Measurements from ENCODE around the gene RASGRF2. TPM values are rescaled to one million over a fixed set of nuclear protein-coding genes. Genes with fewer than 3 reads are reported as not detected.

Gene RASGRF2
- total RNA-seq, 4 donors from 2014 or later: 2.0 to 3.6 (median 2.8) TPM

GRCh38 chr5:80951366-80951765 is 8.8 kb upstream of the RASGRF2 start:
- Histone ChIP-seq H3K9me3 (peaks cover 0 to 3% of the 10 kb centered on the region in 2 donors), H3K27me3 (peaks cover 11% of the 10 kb centered on the region), H3K36me3 (no peaks in the 10 kb centered on the region), H3K4me3 (no peak overlapping the region), H3K4me1 (no peaks in the 10 kb centered on the region), H3K27ac (no peak overlapping the region)
- in situ Hi-C loops (cut with MboI; ENCODE audit: low pct_ligation_motif_present in 1 of 4, low pct_unique_long_range_greater_than_20kb in 1 of 4, low sequenced_read_pairs in 3 of 4) (no loop called here), intact Hi-C loops (cut with DNase I; ENCODE audit: low total_unique reads) (no loop called here)
- TF ChIP-seq EP300 (IDR thresholded peaks at IDR 0.05; ENCODE audit: low read depth) (no peak), POLR2AphosphoS5 (IDR thresholded peaks at IDR 0.05) (no peak), POLR2A (IDR thresholded peaks at IDR 0.05) (no peak)
- TF ChIP-seq, protein P1, sequence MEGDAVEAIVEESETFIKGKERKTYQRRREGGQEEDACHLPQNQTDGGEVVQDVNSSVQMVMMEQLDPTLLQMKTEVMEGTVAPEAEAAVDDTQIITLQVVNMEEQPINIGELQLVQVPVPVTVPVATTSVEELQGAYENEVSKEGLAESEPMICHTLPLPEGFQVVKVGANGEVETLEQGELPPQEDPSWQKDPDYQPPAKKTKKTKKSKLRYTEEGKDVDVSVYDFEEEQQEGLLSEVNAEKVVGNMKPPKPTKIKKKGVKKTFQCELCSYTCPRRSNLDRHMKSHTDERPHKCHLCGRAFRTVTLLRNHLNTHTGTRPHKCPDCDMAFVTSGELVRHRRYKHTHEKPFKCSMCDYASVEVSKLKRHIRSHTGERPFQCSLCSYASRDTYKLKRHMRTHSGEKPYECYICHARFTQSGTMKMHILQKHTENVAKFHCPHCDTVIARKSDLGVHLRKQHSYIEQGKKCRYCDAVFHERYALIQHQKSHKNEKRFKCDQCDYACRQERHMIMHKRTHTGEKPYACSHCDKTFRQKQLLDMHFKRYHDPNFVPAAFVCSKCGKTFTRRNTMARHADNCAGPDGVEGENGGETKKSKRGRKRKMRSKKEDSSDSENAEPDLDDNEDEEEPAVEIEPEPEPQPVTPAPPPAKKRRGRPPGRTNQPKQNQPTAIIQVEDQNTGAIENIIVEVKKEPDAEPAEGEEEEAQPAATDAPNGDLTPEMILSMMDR (IDR thresholded peaks at IDR 0.05): no peak
- 46 to 92% methylated on average over 2 to 5 of the region's 5 CpGs for WGBS, 2 donors (ENCODE audit: low coverage in 1 of 2)
- DNase-seq: no peak

DNA sequence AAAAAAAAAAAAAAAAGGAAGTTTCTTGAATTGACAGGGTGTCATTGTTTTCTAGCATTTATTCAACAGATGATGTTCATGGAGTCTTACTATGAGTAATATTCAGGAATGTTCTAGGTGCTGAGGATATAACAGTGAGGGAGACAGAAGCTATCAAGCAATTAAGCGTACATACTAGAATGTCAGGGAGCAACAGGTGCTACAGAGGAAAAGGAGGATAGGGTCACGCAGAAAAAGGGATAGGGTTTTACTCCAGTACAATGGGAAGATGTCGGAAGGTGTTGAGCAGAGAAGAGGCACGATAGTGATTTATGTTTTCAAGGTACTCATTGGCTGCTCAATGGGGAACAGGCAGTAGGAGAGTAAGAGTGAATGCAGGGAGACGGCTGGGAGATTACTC is 6.6 kb upstream of the RASGRF2 start:
- Histone ChIP-seq H3K9me3 (no peaks in the 10 kb centered on the region), H3K27ac (no peak overlapping the region), H3K4me3 (no peak overlapping the region), H3K36me3 (no peaks in the 10 kb centered on the region), H3K4me1 (no peaks in the 10 kb centered on the region), H3K27me3 (peaks cover 28% of the 10 kb centered on the region)
- 85 to 92% methylated on average over 4 to 5 of the region's 5 CpGs for WGBS, 2 donors (ENCODE audit: low coverage in 1 of 2)
- intact Hi-C loops (cut with DNase I; ENCODE audit: low total_unique reads) (no loop called here), in situ Hi-C loops (cut with MboI; ENCODE audit: low pct_ligation_motif_present in 1 of 4, low pct_unique_long_range_greater_than_20kb in 1 of 4, low sequenced_read_pairs in 3 of 4) (no loop called here)
- TF ChIP-seq POLR2AphosphoS5 (IDR thresholded peaks at IDR 0.05) (no peak), EP300 (IDR thresholded peaks at IDR 0.05; ENCODE audit: low read depth) (no peak), POLR2A (IDR thresholded peaks at IDR 0.05) (no peak)
- TF ChIP-seq, protein P1 (IDR thresholded peaks at IDR 0.05): no peak
- DNase-seq: no peak

DNA sequence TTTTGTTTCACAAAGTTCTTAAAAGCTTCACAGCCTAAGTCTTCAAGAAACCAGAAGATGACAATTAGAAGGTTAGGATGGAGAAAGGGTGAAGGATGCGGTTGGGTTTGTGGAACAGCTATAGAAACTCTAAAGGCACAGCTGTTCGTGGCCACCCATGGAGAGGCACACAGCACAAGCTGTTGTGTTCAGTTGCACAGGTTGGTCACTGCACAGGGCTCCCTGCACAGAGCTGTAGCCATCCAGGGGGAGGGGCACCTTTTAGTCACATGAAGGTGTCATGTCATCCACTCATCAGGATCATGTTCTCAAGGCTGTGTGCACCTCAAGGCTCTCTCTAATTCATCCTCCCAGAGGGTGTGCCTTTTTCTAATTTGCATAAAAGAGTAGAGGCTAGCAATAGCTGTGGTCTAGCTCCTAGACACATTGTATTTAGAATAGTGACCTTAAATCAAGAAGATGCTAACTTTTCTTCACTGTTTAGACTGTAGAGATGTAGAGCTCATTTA is 5.0 kb upstream of the RASGRF2 start:
- peaks cover 39% of the 10 kb centered on the region for H3K27me3 ChIP-seq
- no peak for TF ChIP-seq POLR2A (IDR thresholded peaks at IDR 0.05)
- TF ChIP-seq EP300 (IDR thresholded peaks at IDR 0.05; ENCODE audit: low read depth): no peak
- no peaks in the 10 kb centered on the region for H3K4me1 ChIP-seq
- no peak overlapping the region for H3K27ac ChIP-seq
- intact Hi-C loops (cut with DNase I; ENCODE audit: low total_unique reads): no loop called here
- no peak for DNase-seq
- WGBS, 2 donors (ENCODE audit: low coverage in 1 of 2): 80 to 87% methylated on average over 2 of the region's 2 CpGs
- H3K4me3 ChIP-seq: no peak overlapping the region
- H3K9me3 ChIP-seq: no peaks in the 10 kb centered on the region
- no peaks in the 10 kb centered on the region for H3K36me3 ChIP-seq
- in situ Hi-C loops (cut with MboI; ENCODE audit: low pct_ligation_motif_present in 1 of 4, low pct_unique_long_range_greater_than_20kb in 1 of 4, low sequenced_read_pairs in 3 of 4): no loop called here

GRCh38 chr5:80956272-80956671 is 3.9 kb upstream of the RASGRF2 start:
- 87 to 100% methylated on average over 1 to 7 of the region's 7 CpGs for WGBS, 2 donors (ENCODE audit: low coverage in 1 of 2)
- no peak for DNase-seq
- Histone ChIP-seq H3K4me1 (peaks cover 0 to 8% (median 4%) of the 10 kb centered on the region in 4 donors), H3K27me3 (peaks cover 47% of the 10 kb centered on the region), H3K9me3 (no peaks in the 10 kb centered on the region), H3K27ac (no peak overlapping the region), H3K36me3 (no peaks in the 10 kb centered on the region), H3K4me3 (no peak overlapping the region)
- TF ChIP-seq POLR2A (IDR thresholded peaks at IDR 0.05): no peak
- intact Hi-C loops (cut with DNase I; ENCODE audit: low total_unique reads): no loop called here
- in situ Hi-C loops (cut with MboI; ENCODE audit: low pct_ligation_motif_present in 1 of 4, low pct_unique_long_range_greater_than_20kb in 1 of 4, low sequenced_read_pairs in 3 of 4): no loop called here

GRCh38 chr5:80957031-80957761 is 3.0 kb upstream of the RASGRF2 start:
- 25 to 63% methylated on average over 3 to 6 of the region's 6 CpGs for WGBS, 2 donors (ENCODE audit: low coverage in 1 of 2)
- Histone ChIP-seq H3K9me3 (no peaks in the 10 kb centered on the region), H3K4me1 (peaks cover 0 to 15% (median 4%) of the 10 kb centered on the region in 4 donors), H3K27ac (no peak overlapping the region), H3K4me3 (no peak overlapping the region), H3K36me3 (no peaks in the 10 kb centered on the region), H3K27me3 (peaks cover 48% of the 10 kb centered on the region)
- in situ Hi-C loops (cut with MboI; ENCODE audit: low pct_ligation_motif_present in 1 of 4, low pct_unique_long_range_greater_than_20kb in 1 of 4, low sequenced_read_pairs in 3 of 4) (no loop called here), intact Hi-C loops (cut with DNase I; ENCODE audit: low total_unique reads) (no loop called here)
- TF ChIP-seq, protein P1 (IDR thresholded peaks at IDR 0.05): no peak
- TF ChIP-seq EP300 (IDR thresholded peaks at IDR 0.05; ENCODE audit: low read depth) (no peak), POLR2A (IDR thresholded peaks at IDR 0.05) (no peak), POLR2AphosphoS5 (IDR thresholded peaks at IDR 0.05) (no peak)
- DNase-seq: no peak

Data from transverse colon (tissue), 4 donors.